ENCODE data around the gene MYOCD.

Gene MYOCD

DNA sequence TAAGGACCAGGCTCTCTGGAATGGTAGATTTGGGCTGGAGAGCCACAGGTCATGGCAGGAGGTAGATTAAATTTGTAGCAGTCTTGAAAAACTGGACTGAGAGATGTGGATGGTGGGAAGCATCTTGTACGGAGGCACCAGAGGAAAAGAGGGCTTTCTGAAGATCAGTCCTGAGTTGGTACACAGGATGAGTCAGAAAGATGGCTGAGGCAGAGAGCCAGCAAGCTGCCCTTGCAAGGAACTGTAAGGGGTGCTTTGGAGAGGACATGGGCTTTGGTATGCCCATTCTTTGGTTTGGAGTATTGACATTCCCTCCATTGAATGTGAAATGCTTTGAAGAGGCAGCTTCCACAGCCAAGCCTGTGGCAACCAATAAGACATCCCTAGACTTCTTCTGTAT is 55.9 kb downstream of the MYOCD start:
- DNase-seq: no peak

DNA sequence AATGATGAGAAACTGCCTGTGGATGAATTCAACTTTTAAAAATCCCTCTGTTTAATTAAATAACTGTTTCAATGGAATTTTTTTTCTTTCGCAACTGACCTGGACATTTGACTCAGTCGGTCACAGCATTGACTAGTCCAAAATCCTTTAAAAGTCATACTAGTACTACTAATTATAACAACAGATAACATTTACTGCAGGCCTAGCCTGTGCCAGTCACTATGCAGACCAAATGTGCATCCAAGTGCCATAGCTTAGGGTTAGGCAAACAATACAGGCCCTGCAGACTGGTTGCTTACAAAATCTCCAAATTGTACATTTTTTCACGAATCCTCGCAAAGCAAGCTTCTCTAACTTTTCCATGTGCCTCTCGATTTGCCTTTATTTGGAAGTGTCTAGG is 56.6 kb downstream of the MYOCD start:
- DNase-seq: no peak

DNA sequence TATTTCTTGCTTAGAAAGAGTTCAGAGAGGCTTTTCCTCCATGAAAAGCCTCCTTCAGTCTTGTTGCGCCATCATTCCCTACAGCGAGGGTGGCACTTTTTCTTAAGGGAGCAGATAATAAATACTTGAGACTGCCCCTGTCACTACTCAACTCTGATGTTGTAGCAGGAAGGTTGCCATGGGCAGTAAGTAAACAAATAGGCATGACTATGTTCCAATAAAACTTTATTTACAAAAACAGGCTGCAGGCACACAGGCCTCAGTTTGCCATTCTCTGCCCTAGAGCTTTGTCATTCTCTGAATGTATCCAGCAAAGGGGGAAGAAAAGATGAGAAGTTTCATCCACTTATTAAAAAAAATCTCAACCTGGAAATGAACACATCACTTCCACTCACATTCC is 60.4 kb downstream of the MYOCD start:
- DNase-seq: no peak

DNA sequence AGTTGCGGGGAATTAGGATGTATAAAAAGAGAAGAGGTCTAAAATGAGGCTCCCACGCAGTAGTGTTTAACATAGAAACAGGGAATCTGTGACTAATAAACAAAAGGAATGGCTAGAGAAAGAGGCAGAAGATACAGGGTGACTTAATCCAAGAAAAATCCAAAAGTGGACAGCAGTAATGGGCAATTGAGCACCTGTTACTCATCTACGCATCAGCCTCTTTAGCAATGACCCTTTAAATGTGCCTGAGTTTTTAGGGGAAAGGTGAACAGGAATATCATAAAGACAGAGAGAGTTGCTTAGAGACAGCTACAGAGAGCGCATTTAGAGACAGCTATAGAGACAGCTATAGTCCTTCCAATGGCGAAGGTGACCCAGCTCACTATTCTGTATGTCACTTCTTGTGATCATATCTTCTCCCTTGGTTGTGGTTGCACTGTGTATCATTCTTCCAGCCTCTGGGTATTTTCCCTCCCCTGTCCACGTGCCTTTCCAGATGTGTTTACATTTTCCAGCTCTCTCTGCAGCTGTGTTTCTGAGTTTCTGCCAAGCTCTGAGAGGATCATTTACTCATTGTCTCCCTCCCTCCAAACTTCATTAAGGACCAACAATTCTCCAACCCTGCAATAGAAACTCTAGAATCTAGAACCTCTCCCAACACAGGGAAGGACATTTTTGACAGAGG is 61.5 kb downstream of the MYOCD start:
- no peak for DNase-seq

DNA sequence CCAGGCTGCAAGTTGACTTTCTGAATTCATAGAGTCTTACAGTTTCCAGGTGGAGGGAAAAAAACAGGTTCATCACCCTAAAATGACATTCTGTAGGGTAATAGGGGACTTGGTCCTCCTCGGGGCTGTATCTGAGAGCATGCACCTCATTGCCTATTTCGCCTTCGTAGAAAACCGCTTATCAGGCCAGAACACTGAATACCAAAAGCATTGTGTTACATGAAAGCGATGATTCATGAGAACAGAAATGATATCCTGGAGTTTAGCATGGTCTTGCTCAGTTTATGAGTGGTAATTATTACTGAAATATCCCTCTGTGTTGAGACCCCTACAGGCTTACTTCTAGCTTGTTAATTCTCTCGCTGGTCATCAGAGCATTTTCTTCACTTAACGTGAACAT is 62.2 kb downstream of the MYOCD start:
- no peak for DNase-seq

DNA sequence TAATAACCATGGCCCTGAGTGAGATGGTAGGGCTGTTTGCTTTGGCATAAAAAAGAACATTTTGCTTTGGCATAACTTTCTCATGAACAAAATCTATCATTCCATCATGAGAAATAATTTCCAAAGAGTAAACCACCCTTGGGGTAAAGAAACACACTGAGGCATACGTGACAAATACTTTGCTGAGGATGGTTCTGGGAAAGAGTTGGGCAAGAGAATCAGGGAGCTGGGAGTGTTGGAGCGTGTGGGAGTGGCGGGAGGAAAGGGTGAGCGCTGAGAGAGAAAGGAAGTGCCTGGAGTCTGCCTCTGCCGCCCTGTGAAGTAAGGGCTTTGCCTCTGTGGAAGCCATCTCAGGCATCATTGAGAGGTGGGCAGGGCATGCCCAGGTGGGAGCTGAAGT is 63.4 kb downstream of the MYOCD start:
- no peak for DNase-seq

DNA sequence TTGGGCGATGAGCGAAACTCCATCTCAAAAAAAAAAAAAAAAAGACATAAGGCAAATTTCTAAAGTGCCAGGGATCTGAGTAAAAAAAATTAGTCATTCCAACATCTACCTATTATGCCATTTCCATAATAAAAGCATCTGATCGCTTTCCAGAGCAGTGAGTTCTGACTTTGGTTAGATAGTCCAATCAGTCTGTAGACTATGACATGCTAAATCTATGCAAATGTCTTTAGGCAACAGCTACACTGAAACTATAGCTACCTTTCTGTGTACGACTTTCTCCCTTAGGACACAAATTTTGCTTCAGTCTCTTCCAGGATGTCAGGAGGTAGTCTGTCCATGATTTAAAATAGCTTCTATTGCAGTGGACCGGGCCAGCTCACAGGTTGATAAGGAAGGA is 64.7 kb downstream of the MYOCD start:
- no peak for DNase-seq

DNA sequence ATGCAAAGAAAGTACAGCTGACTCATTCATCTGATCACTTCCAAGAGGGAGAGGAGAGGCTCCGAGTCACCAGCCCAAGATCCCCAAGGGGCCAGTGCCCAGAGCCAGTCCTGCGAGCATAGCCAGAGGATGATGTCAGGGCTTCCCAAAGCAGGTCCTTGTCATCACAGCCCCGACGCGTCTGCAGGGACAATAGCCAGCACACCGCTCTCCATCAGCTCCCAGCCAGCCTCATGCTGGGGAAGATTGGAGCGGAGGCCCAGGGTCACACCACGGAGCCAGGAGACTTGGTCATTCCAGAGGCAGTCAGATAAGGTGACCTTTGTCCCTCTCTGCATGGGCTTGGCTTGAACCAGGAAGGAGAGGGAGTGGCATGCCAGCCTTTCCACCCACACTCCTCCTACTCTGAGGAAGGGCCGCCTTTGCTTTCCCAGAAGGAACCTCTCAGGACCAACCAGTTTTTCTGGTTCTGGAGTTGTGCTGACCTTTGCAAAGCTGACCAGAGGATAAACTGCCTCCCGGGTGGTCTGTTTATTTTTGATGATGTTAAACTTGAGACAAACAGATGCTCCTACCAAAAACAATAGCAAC is 65.3 kb downstream of the MYOCD start:
- DNase-seq: no peak

DNA sequence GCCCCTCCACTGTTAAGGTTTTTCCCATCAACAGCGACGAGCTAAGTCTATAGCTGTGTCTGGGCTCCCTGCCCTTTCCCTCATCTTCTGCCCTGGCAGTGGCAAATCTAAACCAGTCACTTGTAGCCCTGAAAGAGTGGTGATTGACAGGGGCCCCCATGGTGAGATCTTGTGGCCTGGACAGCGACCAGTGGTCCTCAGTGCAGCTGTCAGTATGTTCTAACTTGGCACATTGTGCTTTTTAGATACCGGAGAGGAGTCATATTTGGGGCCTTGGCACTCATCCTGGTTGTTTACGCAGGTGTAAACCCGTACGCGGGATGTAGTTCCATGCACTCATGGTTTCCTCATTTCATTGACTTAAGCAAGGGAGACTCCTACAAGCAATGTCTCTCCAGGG is 66.1 kb downstream of the MYOCD start:
- no peak for DNase-seq

DNA sequence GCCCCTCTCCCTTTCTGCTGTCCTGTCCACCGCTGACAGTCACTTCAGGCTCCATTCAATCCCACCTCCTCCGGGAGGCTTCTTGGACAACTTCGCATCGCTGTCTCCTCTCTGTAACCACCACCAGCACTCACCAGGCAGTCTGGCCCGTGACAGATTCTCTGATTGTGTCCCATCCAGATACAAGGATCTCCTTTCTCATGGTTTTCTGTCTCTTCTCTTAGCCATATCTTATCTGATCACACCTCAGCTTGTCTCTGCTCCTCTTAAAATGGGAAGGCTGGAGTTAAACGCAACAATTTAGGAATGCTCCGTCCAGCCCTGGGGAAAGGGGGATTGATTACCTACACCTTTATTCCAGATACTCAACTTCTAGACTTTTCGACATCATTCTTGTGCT is 66.7 kb downstream of the MYOCD start:
- no peak for DNase-seq

DNA sequence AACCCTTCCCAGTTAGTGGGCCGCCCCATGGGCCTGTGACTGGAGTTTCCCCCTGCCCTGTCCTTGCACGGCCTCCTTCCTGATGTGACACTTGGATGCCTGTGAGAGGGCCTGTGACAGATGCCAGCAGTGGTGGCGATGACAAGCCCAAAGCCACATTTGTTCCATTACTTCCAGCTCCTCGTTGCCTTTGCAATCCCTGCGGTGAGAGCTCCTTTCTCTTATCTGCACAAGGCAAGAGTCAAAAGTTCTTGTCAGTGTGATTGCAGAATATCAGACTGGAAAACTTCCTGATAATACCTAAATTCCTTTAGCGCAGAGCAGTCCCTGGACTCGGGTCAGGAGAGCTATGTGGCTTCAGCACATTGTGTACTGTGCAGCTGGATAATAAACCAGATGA is 69.2 kb downstream of the MYOCD start:
- no peak for DNase-seq

DNA sequence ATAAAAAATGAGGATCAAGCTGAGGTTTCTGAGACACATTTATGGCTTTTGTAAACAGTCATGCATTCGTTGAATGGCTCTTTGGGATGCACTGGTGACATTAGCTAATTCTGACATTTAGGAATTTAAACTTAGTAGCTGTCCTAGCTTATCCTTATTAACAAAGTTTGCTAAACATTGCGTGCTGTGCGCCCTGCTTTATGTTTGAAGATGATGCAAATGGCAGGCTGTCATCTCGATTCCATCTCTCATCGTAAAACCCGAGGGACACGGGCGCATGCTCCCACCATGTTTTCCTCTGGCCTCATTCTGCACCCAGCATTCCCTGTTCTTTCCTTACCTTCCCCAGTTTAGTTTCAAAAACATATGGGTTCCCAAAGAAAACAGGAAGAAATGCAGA is 69.8 kb downstream of the MYOCD start:
- no peak for DNase-seq

DNA sequence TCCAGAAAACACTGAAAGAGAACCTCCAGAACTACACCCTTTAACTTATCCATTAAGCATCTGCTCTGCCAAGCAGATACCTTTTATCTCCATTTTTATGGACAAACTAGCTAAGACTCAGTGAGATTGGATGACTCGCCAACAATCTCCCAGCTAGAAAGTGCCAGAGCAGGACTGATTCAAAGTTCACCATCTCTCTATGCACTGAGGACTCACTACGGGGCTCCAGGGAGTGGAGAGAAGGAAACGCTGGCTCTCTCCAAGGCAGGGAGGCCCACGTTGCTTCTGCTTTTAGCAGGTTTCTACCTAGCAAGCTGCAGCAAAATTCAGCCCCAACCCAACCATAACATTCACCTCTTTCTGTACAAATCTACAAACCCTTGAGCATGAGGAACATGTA is 70.8 kb downstream of the MYOCD start:
- DNase-seq: no peak

DNA sequence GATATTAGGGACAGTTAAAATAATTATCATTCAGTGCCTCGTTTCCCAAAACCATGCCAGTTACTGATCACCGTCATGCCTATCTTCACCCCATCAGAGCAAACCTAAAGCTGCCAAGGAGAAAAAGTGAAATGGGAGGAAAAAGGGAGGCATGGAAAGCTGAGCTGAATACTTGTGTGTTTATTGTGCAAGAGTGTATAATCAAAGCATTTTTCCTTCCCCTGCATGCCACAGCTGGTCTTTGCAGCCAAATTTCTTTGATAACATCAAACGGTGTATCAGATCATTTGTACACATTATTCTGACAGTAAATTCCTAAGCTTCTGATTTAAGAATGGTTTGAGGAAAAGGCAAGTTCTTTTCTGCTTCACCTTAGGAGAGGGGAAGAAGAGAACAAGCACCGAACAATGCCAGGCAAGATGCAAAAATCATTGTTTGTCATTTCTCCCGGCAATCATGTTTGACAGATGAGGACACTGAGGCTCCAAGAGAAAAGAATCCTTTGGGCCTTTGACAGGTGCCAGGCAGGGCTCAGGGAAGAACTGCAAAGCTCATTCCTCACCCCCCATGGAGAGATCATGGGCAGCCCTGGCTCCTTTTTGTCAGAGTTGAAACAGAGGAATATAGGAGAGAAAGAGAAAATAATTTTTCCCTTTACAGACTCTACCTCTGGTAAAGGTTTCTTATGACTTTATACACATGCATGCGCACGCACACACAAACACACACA is 72.2 kb downstream of the MYOCD start:
- no peak for DNase-seq

DNA sequence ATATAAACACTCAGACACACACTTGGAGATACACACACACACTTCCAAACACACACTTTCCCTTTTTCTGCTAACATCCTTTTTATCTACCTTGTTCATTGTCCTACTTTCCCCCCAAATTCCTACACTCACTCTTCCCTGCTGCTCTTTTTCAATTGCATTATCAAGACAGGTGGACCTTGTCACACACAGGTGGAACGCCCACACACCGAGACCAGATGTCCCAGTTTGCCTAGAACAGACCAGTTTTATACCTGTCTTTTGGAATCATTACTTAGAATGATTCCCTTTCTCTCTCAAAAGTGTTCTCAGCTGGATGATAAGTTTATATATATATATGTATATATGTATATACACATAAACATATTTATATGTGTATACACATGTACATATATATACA is 72.9 kb downstream of the MYOCD start:
- DNase-seq: no peak

DNA sequence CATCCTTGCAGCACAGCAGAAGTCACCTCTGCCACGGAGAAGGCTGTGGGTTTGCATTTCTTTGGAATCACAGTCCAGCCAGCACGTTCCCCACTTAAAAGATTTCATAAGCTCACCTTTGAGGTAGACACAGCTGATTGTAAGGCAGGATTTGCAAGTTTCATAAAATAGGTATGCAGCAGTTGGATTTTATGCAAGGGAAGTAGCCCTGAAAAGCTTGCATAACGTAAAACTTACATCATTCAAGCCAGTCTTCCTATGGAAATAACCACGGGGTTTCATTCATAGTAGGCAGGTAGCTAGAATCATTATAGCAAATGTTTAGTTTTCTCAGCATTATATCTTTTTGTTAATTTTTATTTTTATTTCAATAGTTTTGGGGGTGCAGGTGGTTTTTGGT is 73.8 kb downstream of the MYOCD start:
- no peak for DNase-seq

DNA sequence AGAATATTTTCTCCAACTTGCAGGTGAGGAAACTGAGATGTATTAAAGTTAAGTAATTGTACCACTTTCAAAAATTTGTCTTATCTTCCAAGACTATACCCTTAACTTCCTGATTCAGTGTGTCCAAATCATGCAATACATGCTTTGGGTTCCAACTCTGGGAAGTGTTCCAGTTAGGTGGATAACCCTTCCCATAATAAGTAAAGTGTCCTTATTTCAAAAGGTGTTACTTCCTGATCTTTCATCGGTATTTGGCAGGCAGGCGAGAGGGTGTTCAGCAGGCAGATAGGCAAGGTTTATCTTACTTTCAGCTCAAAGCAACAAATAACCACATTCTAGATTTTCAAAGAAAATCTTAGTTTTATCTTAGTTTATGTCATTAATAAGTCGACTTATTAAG is 77.4 kb downstream of the MYOCD start:
- no peak for DNase-seq

DNA sequence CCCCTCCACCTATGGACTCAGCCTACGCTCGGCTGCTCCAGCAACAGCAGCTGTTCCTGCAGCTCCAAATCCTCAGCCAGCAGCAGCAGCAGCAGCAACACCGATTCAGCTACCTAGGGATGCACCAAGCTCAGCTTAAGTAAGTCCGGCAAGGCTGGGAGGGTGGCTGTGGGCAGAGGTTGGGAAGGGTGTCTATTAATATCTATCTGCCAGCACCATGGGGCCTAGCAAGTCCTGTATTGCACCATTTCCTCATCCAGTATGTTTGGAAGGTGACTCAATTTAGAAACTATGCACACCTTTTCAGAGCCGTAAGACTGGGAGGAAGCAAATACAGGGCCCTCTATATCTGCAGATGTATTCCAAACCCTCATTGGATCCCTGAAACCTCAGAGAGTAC is 78.6 kb downstream of the MYOCD start:
- DNase-seq: no peak

DNA sequence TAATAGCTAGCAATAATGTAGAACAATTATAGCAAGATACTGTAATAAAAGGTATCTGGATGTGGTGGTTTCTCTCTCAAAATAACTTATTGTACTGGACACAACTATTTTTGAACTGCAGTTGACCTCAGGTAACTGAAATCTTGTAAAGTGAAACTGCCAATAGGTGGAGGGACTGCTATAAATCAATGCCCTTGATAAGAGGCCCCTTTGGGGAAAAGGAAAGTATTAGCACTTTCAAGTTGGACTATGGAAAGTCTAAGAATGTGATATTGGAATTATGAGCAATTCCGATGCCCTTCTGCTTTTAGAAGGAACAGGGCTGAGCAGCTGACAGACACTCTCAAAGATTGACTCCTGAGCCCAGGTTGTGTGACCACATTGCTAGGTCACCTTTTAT is 79.1 kb downstream of the MYOCD start:
- no peak for DNase-seq

DNA sequence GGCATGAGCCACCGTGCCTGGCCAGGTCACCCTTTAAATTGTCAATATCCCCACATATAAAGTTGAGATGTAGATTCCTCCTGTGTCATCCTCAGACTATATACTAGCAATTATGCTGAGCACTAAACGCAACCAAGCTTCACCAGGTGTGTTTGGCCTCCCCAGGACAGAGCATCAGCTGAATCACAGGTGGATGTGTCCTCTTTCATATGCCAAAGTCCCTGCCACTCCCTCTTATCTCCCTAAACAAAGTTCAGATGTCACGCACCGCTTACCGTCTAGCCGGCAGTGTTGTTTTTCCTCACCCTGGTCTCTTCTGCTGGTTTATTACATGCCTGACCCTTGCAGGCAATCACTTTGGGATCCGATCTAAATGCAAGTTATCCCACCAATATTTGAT is 79.8 kb downstream of the MYOCD start:
- DNase-seq: no peak

DNA sequence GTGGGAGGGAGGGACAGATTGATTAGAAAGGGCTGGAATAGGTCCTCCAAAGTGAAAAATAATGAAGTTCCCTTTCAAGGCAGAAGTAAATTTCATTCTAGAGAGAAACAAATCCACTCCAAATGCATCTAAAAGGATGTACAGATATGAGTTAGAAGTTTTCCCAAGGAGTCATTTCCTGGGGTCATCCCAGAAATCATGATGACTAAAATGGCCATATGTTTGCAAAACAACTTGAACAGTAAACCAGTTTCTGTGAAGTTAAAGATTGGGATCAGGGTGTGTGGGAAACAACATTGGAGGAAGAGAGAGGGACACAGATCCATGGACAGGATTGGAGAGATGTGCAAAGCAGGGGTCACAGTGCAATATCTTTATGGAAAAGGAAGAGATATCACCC is 91.1 kb downstream of the MYOCD start:
- no peak for DNase-seq

DNA sequence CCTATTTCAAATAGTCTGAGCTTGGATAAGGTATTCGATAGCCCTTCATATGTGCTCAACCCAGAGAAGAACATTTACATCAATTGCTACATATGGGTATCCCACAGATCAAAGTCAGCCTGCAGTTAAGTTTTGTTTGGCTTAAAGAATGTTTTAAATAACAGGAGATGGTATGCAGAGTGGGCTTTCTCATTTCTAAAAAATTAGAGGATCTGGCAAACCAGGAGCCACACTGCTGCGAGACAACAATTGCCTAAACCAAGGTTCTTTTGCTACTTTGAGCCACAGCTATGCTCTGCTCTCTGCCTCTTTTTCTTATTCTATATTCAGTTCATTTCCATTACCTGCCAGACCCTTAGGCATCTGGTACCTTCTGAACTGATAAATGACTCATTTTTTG is 93.4 kb downstream of the MYOCD start:
- no peak for DNase-seq

DNA sequence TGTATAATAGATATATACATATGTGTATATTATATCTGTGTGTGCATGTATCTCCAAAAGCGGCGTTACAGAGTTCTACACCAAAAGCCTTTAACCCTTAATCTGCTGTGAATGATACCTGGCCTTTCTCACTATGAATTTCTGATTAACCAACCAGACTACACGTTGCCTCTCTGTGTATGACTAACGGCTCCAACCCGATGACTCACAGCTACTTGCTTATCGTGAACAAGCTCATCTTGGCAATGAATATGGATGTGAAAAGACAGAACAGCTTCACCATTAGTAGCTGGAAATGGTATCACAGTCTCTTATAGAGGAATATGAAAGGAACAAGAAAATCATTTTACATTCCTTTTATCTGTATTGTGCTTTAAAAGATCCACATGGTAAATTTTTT is 99.9 kb downstream of the MYOCD start:
- no peak for DNase-seq

DNA sequence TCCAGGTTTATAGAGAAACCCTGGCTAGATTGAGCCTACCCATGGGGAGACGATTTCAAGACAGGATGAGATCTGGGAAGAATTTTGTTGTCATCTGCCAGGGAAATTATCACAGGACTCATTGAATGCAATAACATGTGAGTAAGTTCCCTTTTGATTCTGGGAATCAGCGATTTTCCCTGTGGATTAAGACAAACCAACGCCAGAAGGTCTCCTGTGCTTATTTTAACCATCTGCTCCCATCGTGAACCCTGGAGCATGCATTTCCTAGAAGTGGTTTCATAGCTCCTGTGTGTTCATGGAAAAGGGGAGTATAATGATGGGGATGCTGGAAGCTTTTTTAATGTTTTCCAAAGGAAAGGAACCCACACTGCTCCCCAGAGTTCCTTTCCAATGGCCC is 102.6 kb downstream of the MYOCD start:
- DNase-seq: no peak

DNA sequence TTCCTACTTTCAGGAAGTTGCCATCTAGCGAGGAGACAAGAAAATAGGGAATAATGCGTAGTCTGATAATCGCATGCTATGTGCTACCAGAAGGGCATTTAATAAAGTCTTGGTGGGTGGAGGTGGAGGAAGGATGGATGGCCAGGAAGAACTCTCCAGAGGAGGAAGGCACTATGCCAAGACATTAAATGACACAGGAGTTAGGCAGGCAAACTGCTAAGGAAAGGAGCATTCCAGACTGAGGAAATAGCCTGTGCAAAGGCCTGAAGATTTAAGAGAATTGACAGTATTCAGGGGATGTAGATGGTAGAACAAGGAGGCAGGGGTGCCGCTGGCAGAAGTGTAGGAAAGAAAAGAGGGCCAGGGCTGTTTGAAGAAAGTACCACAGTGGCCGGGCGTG is 104.3 kb downstream of the MYOCD start:
- DNase-seq: no peak
